Left renal pelvis (tissue), 4 donors: ENCODE data around the gene EXOC4. TPM values are rescaled to one million over a fixed set of nuclear protein-coding genes. Genes with fewer than 3 reads are reported as not detected.

Experiments used
- DNase-seq, 4 donors: peaks; one replicate each; pipeline ENCODE4 v3.0.0-alpha.2; 2013; ENCODE audit warnings: low read depth in 4 of 4, low spot score in 3 of 4
- polyA plus RNA-seq, 4 donors: library from polyadenylated mRNA; unstranded; fragments of 120-200 nt; gene quantifications; one replicate each; pipeline ENCODE4 v1.2.1, GENCODE V29; 2013; ENCODE audit not compliant: insufficient read length in 4 of 4

EXOC4 gene
- polyA plus RNA-seq, 4 donors, result 59.2 to 81.3 (median 72.0) TPM

GRCh38 chr7:133650069-133650468, 397.2 kb downstream of the EXOC4 start:
- no peak for DNase-seq

- DNase-seq, result no peak
Measured at GRCh38 chr7:133650487-133651300, 397.8 kb downstream of the EXOC4 start.

- no peak for DNase-seq
Measured at GRCh38 chr7:133652547-133652946, 399.7 kb downstream of the EXOC4 start.

- no peak for DNase-seq
Measured at GRCh38 chr7:133654547-133654946, 401.7 kb downstream of the EXOC4 start.

GRCh38 chr7:133662276-133662675, 409.4 kb downstream of the EXOC4 start:
- no peak for DNase-seq

- DNase-seq, result no peak
Measured at GRCh38 chr7:133662830-133663229, 410.0 kb downstream of the EXOC4 start.

- DNase-seq, result no peak
Measured at GRCh38 chr7:133664528-133664927, 411.6 kb downstream of the EXOC4 start.

- no peak for DNase-seq
Measured at GRCh38 chr7:133668296-133669060, 415.6 kb downstream of the EXOC4 start.

- DNase-seq, result no peak
Measured at GRCh38 chr7:133669061-133669455, 416.2 kb downstream of the EXOC4 start.

GRCh38 chr7:133670250-133670649, 417.4 kb downstream of the EXOC4 start:
- no peak for DNase-seq

- no peak for DNase-seq
Measured at GRCh38 chr7:133672866-133673265, 420.0 kb downstream of the EXOC4 start.

GRCh38 chr7:133674079-133674763, 421.3 kb downstream of the EXOC4 start:
- DNase-seq, result no peak

GRCh38 chr7:133675510-133676218, 422.8 kb downstream of the EXOC4 start:
- DNase-seq, result no peak

GRCh38 chr7:133676805-133677370, 424.0 kb downstream of the EXOC4 start:
- DNase-seq, result no peak

- no peak for DNase-seq
Measured at GRCh38 chr7:133678137-133678814, 425.4 kb downstream of the EXOC4 start.

- no peak for DNase-seq
Measured at GRCh38 chr7:133679977-133680376, 427.1 kb downstream of the EXOC4 start.

- no peak for DNase-seq
Measured at GRCh38 chr7:133681529-133681928, 428.7 kb downstream of the EXOC4 start.

- DNase-seq, result no peak
Measured at GRCh38 chr7:133682364-133683181, 429.7 kb downstream of the EXOC4 start.

- no peak for DNase-seq
Measured at GRCh38 chr7:133683182-133683454, 430.2 kb downstream of the EXOC4 start.
